Nephron progenitor cell (in vitro differentiated cells): ENCODE results near the gene ZBTB43.

ENCODE experiments used
- DNase-seq: peaks from one replicate; pipeline ENCODE4 v3.0.0; 2021
- H3K27ac Mint-ChIP-seq: 2 replicates; pipeline ENCODE4 v1.8.0; 2021; ENCODE audit warnings: mild to moderate bottlenecking, moderate library complexity, mixed read lengths
- H3K27me3 Mint-ChIP-seq: 2 replicates; pipeline ENCODE4 v1.8.0; 2021; ENCODE audit warnings: mild to moderate bottlenecking, low read depth, mixed read lengths; ENCODE audit not compliant: poor library complexity
- H3K36me3 Mint-ChIP-seq: 2 replicates; pipeline ENCODE4 v1.8.0; 2021; ENCODE audit warnings: low read depth, mixed read lengths
- H3K4me1 Mint-ChIP-seq: 2 replicates; pipeline ENCODE4 v1.8.0; 2021; ENCODE audit warnings: mixed read lengths
- H3K4me3 Mint-ChIP-seq: 2 replicates; pipeline ENCODE4 v1.8.0; 2021; ENCODE audit warnings: mild to moderate bottlenecking, moderate library complexity, mixed read lengths
- H3K9me3 Mint-ChIP-seq: 2 replicates; pipeline ENCODE4 v1.8.0; 2021; ENCODE audit warnings: mild to moderate bottlenecking, moderate library complexity, mixed read lengths
- CTCF ChIP-seq: fragments of 200-600 bp; sonication (generic); IDR thresholded peaks from 2 replicates; pipeline ENCODE4 v1.5.0; 2021; ENCODE audit warnings: antibody characterized with exemption

Gene ZBTB43

GRCh38 chr9:126842977-126843799 lies 38.3 kb downstream of the ZBTB43 start:
- no peak for TF ChIP-seq CTCF
- no peak for DNase-seq
- Mint-ChIP-seq H3K27me3 (no peaks in the 10 kb centered on the region), H3K27ac (no peak overlapping the region), H3K36me3 (peaks cover 4% of the 10 kb centered on the region), H3K9me3 (no peaks in the 10 kb centered on the region), H3K4me3 (no peak overlapping the region), H3K4me1 (peaks cover 18% of the 10 kb centered on the region)

GRCh38 chr9:126844085-126844484 lies 39.2 kb downstream of the ZBTB43 start:
- H3K27me3 Mint-ChIP-seq, result no peaks in the 10 kb centered on the region
- no peaks in the 10 kb centered on the region for H3K9me3 Mint-ChIP-seq
- DNase-seq, result no peak
- peaks cover 13% of the 10 kb centered on the region for H3K4me1 Mint-ChIP-seq
- peaks cover under 1% of the 10 kb centered on the region for H3K36me3 Mint-ChIP-seq
- H3K4me3 Mint-ChIP-seq, result no peak overlapping the region
- TF ChIP-seq CTCF, result no peak
- H3K27ac Mint-ChIP-seq, result no peak overlapping the region

GRCh38 chr9:126847051-126847450 lies 42.2 kb downstream of the ZBTB43 start:
- Mint-ChIP-seq H3K27ac (no peak overlapping the region), H3K36me3 (no peaks in the 10 kb centered on the region), H3K4me3 (no peak overlapping the region), H3K4me1 (peaks cover 23% of the 10 kb centered on the region), H3K9me3 (peaks cover 3% of the 10 kb centered on the region), H3K27me3 (peaks cover 8% of the 10 kb centered on the region)
- DNase-seq, result no peak
- no peak for TF ChIP-seq CTCF

GRCh38 chr9:126849591-126850225 lies 44.9 kb downstream of the ZBTB43 start:
- Mint-ChIP-seq H3K27me3 (peaks cover 23% of the 10 kb centered on the region), H3K4me3 (no peak overlapping the region), H3K36me3 (no peaks in the 10 kb centered on the region), H3K4me1 (peaks cover 12% of the 10 kb centered on the region), H3K9me3 (peaks cover 3% of the 10 kb centered on the region), H3K27ac (no peak overlapping the region)
- no peak for TF ChIP-seq CTCF
- no peak for DNase-seq

GRCh38 chr9:126851286-126851880 lies 46.5 kb downstream of the ZBTB43 start:
- no peak overlapping the region for H3K27ac Mint-ChIP-seq
- H3K4me1 Mint-ChIP-seq, result peaks cover 12% of the 10 kb centered on the region
- no peak for DNase-seq
- H3K9me3 Mint-ChIP-seq, result peaks cover 3% of the 10 kb centered on the region
- H3K4me3 Mint-ChIP-seq, result no peak overlapping the region
- no peaks in the 10 kb centered on the region for H3K36me3 Mint-ChIP-seq
- peaks cover 38% of the 10 kb centered on the region for H3K27me3 Mint-ChIP-seq
- TF ChIP-seq CTCF, result no peak
